PC-3 (cell line): ENCODE measurements around the gene STH. TPM values are rescaled to one million over a fixed set of nuclear protein-coding genes. Genes with fewer than 3 reads are reported as not detected.

ENCODE experiments used
- ATAC-seq: fragments of 200-7000 bp; cut with Tn5 transposase; 2 replicates; pipeline ENCODE4 v1.9.1; 2020; ENCODE audit warnings: mild to moderate bottlenecking, moderate library complexity
- Bru-seq: library from RNA; stranded (reverse); fragments of 400-500 nt; gene quantifications from one replicate; lab custom pipeline; 2021; lab: Mats Ljungman, UMichigan
- BruChase-seq, 2 experiments: library from RNA; stranded (reverse); fragments of 400-500 nt; gene quantifications; one replicate each; lab custom pipeline; 2021; lab: Mats Ljungman, UMichigan
- BruUV-seq: library from RNA; stranded (reverse); fragments of 400-500 nt; replicated peaks from 2 replicates; lab custom pipeline; 2021; lab: Mats Ljungman, UMichigan
- CTCF ChIA-PET: fragments of 300-600 bp; sonication (Branson Sonifier 250); formaldehyde crosslinking; loops from one replicate; lab custom pipeline; 2022; ENCODE audit warnings: antibody characterized with exemption; lab: Charles Lee
- POLR2A ChIA-PET: fragments of 300-600 bp; sonication (Branson Sonifier 250); formaldehyde crosslinking; loops from one replicate; lab custom pipeline; 2022; ENCODE audit warnings: antibody characterized with exemption; ENCODE audit not compliant: unreplicated experiment; lab: Charles Lee
- DNase-seq: peaks from one replicate; pipeline ENCODE4 v3.0.0-alpha.2; 2015
- H2AFZ ChIP-seq: fragments of 300-600 bp; sonication (generic); 2 replicates; pipeline ENCODE4 v1.6.0; 2016; ENCODE audit warnings: antibody characterized with exemption, low read length
- H3F3A ChIP-seq: fragments of 300-600 bp; sonication (generic); one replicate; pipeline ENCODE4 v1.6.0; 2017; ENCODE audit warnings: antibody characterized with exemption, low read length, control low read depth, mild to moderate bottlenecking; ENCODE audit not compliant: unreplicated experiment
- H3K27ac ChIP-seq: fragments of 300-600 bp; sonication (generic); 2 replicates; pipeline ENCODE4 v1.5.1; 2016; ENCODE audit warnings: mild to moderate bottlenecking, low read length
- H3K27me3 ChIP-seq: fragments of 300-600 bp; sonication (generic); 2 replicates; pipeline ENCODE4 v1.6.1; 2016; ENCODE audit warnings: low read length, mixed read lengths
- H3K36me3 ChIP-seq: fragments of 300-600 bp; sonication (generic); 2 replicates; pipeline ENCODE4 v1.6.1; 2016; ENCODE audit warnings: low read depth, mixed run types, low read length, mixed read lengths
- H3K4me1 ChIP-seq: fragments of 300-600 bp; sonication (generic); 2 replicates; pipeline ENCODE4 v1.5.1; 2016; ENCODE audit warnings: low read length; ENCODE audit not compliant: insufficient read depth
- H3K4me2 ChIP-seq: fragments of 300-600 bp; sonication (generic); 2 replicates; pipeline ENCODE4 v1.6.0; 2016; ENCODE audit warnings: low read length
- H3K4me3 ChIP-seq: fragments of 300-600 bp; sonication (generic); 2 replicates; pipeline ENCODE4 v1.5.1; 2016; ENCODE audit warnings: mild to moderate bottlenecking, low read length, mixed read lengths
- H3K79me2 ChIP-seq: fragments of 300-600 bp; sonication (generic); 2 replicates; pipeline ENCODE4 v1.6.1; 2017; ENCODE audit warnings: low read length, mixed read lengths
- H3K9ac ChIP-seq: fragments of 300-600 bp; sonication (generic); 2 replicates; pipeline ENCODE4 v1.6.0; 2016; ENCODE audit warnings: mild to moderate bottlenecking, low read length
- H3K9me2 ChIP-seq: fragments of 300-600 bp; sonication (generic); replicated peaks from 2 replicates; pipeline ENCODE4 v1.6.1; 2016; ENCODE audit warnings: mixed run types, low read length, mixed read lengths
- H3K9me3 ChIP-seq: fragments of 300-600 bp; sonication (generic); 2 replicates; pipeline ENCODE4 v1.6.1; 2016; ENCODE audit warnings: low read length, mixed read lengths
- H4K20me1 ChIP-seq: fragments of 300-600 bp; sonication (generic); 2 replicates; pipeline ENCODE4 v1.6.1; 2016; ENCODE audit warnings: low read length, mixed read lengths
- CTCF ChIP-seq: fragments of 300-600 bp; sonication (generic); conservative IDR thresholded peaks from 2 replicates; pipeline ENCODE4 v1.5.1; 2017; ENCODE audit warnings: antibody characterized with exemption, low read depth, mild to moderate bottlenecking, low read length
- EZH2 ChIP-seq: fragments of 300-600 bp; sonication (generic); IDR thresholded peaks from one replicate; pipeline ENCODE4 v1.6.1; 2017; ENCODE audit warnings: antibody characterized with exemption, mild to moderate bottlenecking, low read length; ENCODE audit not compliant: unreplicated experiment
- EZH2phosphoT487 ChIP-seq: fragments of 300-600 bp; sonication (generic); IDR thresholded peaks from 2 replicates; pipeline ENCODE4 v1.6.1; 2018; ENCODE audit warnings: mild to moderate bottlenecking, antibody characterized with exemption, low read length, borderline replicate concordance
- intact Hi-C: fragments of 100-400 bp; cut with micrococcal nuclease; formaldehyde crosslinking; loops from 2 replicates; pipeline ENCODE4 v1.9.0; 2023
- long read RNA-seq: library from polyadenylated mRNA; unstranded; transcript quantifications from one replicate; pipeline ENCODE4 v2.0.0, GENCODE V29; 2021; ENCODE audit not compliant: unreplicated experiment
- total RNA-seq: library from RNA; depleted of rRNA; stranded (reverse); fragments of >200 nt; gene quantifications from 2 replicates; pipeline ENCODE4 v1.2.3, GENCODE V29; 2014; rRNA removed

Gene STH
- total RNA-seq (not detected in 2 replicates), Bru-seq, nascent RNA (percentile 40 among the genes with signal in this experiment), BruChase-seq, experiment 1, labeled RNA remaining after a 6-hour chase (not detected), BruChase-seq, experiment 2, labeled RNA remaining after a 2-hour chase (not detected)
- long read RNA-seq, result 0 reads

GRCh38 chr17:45998987-45999899 lies at the start of gene STH:
STH (plus strand) TSS chr17:45999250; CDS start chr17:45999280, 30 bp downstream.
- H3K4me2 ChIP-seq, result no peak within 1 kb of the TSS
- no peak within 1 kb of the TSS for H3K27ac ChIP-seq
- DNase-seq (no peak), ATAC-seq (no peak)
- no peaks in the 10 kb centered on the region for H3F3A ChIP-seq
- H4K20me1 ChIP-seq, result no peaks in the 10 kb centered on the region
- H3K9me2 ChIP-seq, result no peaks in the 10 kb centered on the region
- H2AFZ ChIP-seq, result no peak within 1 kb of the TSS
- intact Hi-C loops, result no loop called here
- ChIA-PET CTCF (interaction anchor here (0.6 kb wide), 1 partner anchor 50 kb away, joined by 4 read pairs; no protein-coding TSS in a partner anchor), POLR2A (interaction anchor here (0.5 kb wide), 1 partner anchor 72 kb away, joined by 10 read pairs; no protein-coding TSS in a partner anchor)
- H3K4me1 ChIP-seq, result peaks cover 9% of the 10 kb centered on the region
- no peaks in the 10 kb centered on the region for H3K79me2 ChIP-seq
- H3K9me3 ChIP-seq, result no peaks in the 10 kb centered on the region
- no peak within 1 kb of the TSS for H3K9ac ChIP-seq
- no peaks in the 10 kb centered on the region for H3K36me3 ChIP-seq
- H3K4me3 ChIP-seq, result no peak within 1 kb of the TSS
- no peak for TF ChIP-seq CTCF
- no peak for TF ChIP-seq EZH2phosphoT487
- TF ChIP-seq EZH2, result no peak
- no peaks in the 10 kb centered on the region for H3K27me3 ChIP-seq
- BruUV-seq, result no TSS peak

- Histone ChIP-seq H3K4me3 (no peak overlapping the region), H3K27me3 (peaks cover 10% of the 10 kb centered on the region), H3K79me2 (no peaks in the 10 kb centered on the region), H3K4me1 (peaks cover 10% of the 10 kb centered on the region), H3F3A (no peaks in the 10 kb centered on the region), H2AFZ (peak overlapping the region; percentile 86), H3K9me2 (no peaks in the 10 kb centered on the region), H3K9ac (no peak overlapping the region), H3K9me3 (no peaks in the 10 kb centered on the region), H4K20me1 (no peaks in the 10 kb centered on the region), H3K27ac (no peak overlapping the region), H3K36me3 (no peaks in the 10 kb centered on the region), H3K4me2 (peak overlapping the region; percentile 79)
- ChIA-PET CTCF (interaction anchor here (0.6 to 1.0 kb wide), 10 partner anchors 10 to 344 kb away, joined by 3 to 6 read pairs (median 4); partner anchors contain the start of gene STH), POLR2A (no interaction called here)
- intact Hi-C loops, result no loop called here
- TF ChIP-seq EZH2phosphoT487, result no peak
- no peak for TF ChIP-seq CTCF
- TF ChIP-seq EZH2, result no peak
- DNase-seq (no peak), ATAC-seq (no peak)
- no TSS peak for BruUV-seq
These were observed 49.2 kb upstream of the STH start for GRCh38 chr17:45949755-45950320.
